Measurements from ENCODE around the gene ZNF771. TPM values are rescaled to one million over a fixed set of nuclear protein-coding genes. Genes with fewer than 3 reads are reported as not detected.

ZNF771 gene
- total RNA-seq, 4 donors from 2014 or later: 20.1 to 25.3 (median 22.7) TPM

DNA sequence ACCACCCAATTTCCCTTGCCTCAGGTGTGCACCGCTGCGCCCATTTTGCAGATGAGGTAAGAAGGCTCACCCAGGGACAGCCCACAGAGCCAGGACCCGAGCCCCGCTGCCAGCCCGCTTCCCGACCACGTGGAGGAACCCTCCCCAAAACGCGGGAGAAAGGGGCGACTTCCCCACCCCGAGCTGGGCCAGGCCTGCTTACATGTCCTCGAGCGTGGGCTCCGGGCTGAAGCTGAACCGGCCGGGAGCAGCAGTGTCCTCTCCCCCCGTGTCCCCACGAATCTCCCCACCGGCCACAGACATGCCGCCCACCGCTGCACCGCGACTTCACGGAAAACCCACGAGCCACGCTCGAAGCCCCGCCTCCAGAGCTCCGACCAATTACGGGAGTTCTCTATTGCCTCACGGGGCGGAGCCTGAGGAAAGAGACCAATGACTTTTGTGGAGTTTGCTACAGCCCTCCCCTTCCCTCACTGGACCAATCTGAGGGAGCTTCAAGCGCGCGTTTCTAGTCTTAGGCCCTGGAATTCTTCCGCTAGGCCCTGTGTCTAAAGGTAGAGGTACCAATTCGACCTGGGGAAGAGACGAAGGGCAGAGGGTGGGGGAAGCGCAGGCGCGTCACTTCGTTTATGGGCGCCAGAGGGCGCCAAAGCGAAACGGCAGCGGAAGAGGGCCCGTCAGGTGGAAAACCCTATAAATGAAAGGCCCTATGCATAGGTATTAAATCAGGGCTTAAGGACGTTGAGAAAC, 22.4 kb downstream of the ZNF771 start, which contains the start of gene DCTPP1:
Gene DCTPP1 (minus strand): TSS at position 353 of the 750 bp plus-strand sequence. CDS start 50 bp downstream, at position 303.
- Histone ChIP-seq H3K9me3 (no peaks in the 10 kb centered on the region), H3K4me1 (peaks cover 16 to 23% (median 19%) of the 10 kb centered on the region in 4 donors), H3K4me3 (peak within 1 kb of the TSS; percentile 67 to 70 (median 68)), H3K27ac (replicated peaks in 1 of 4) (peak within 1 kb of the TSS; percentile 75 to 88 (median 80)), H3K27me3 (no peaks in the 10 kb centered on the region), H3K36me3 (peaks cover 0 to 16% (median 6%) of the 10 kb centered on the region in 4 donors)
- TF ChIP-seq CTCF (IDR thresholded peaks at IDR 0.05): peak; percentile 68 to 90 (median 77)
- no peak for TF ChIP-seq POLR2A (IDR thresholded peaks at IDR 0.05; ENCODE audit: low read depth)
- TF ChIP-seq POLR2AphosphoS5 (IDR thresholded peaks at IDR 0.05): peak; percentile 74 to 86
- no peak for TF ChIP-seq EP300 (IDR thresholded peaks at IDR 0.05)
- 2% methylated on average over 41 of the region's 49 CpGs for WGBS
- intact Hi-C loops (cut with DNase I): loop anchor here (5.0 to 10.0 kb wide), 2 partner anchors 92 to 265 kb away; partner anchors contain the start of gene SRCAP
- peak; percentile 98 for DNase-seq (ENCODE audit: extremely low spot score)

GRCh38 chr16:30430428-30430970, 23.1 kb downstream of the ZNF771 start:
- Histone ChIP-seq H3K4me3 (peak overlapping the region; percentile 67 to 70 (median 68)), H3K4me1 (peaks cover 16 to 23% (median 19%) of the 10 kb centered on the region in 4 donors), H3K27me3 (no peaks in the 10 kb centered on the region), H3K27ac (replicated peaks in 1 of 4) (peak overlapping the region; percentile 75 to 88 (median 80)), H3K9me3 (no peaks in the 10 kb centered on the region), H3K36me3 (peaks cover 0 to 13% (median 5%) of the 10 kb centered on the region in 4 donors)
- no peak for DNase-seq (ENCODE audit: extremely low spot score)
- no peak for TF ChIP-seq POLR2A (IDR thresholded peaks at IDR 0.05; ENCODE audit: low read depth)
- TF ChIP-seq CTCF (IDR thresholded peaks at IDR 0.05): peak in 1 of 3 experiments; percentile 22
- no peak for TF ChIP-seq EP300 (IDR thresholded peaks at IDR 0.05)
- no peak for TF ChIP-seq POLR2AphosphoS5 (IDR thresholded peaks at IDR 0.05)
- 59% methylated on average over 13 of the region's 19 CpGs for WGBS
- intact Hi-C loops (cut with DNase I): loop anchor here (5.0 to 10.0 kb wide), 2 partner anchors 92 to 264 kb away; partner anchors contain the start of gene SRCAP

DNA sequence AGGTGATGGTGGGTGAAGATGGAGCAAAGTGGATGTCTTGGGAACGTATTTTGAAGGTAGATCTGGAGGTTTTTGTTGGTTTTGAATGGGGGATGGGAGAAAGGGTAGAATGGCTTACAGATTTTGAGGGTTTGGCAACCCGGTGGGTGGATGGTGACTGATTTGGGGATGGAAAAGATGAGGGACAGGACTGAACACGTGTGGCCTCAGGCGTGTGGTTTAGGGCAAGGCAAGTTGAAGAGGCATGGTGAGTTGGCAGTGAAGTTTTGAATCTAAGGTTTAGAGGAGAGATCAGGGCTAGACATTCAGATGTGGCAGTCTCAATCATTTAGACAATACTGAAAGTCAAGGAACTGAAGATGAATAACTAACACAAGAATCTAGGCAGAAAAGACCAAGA, 27.4 kb downstream of the ZNF771 start:
- 74% methylated on average over 4 of the region's 4 CpGs for WGBS
- no peak for DNase-seq (ENCODE audit: extremely low spot score)
- Histone ChIP-seq H3K27ac (replicated peaks in 1 of 4) (no peak overlapping the region), H3K36me3 (no peaks in the 10 kb centered on the region), H3K4me3 (no peak overlapping the region), H3K9me3 (no peaks in the 10 kb centered on the region), H3K27me3 (no peaks in the 10 kb centered on the region), H3K4me1 (peaks cover 6 to 8% (median 7%) of the 10 kb centered on the region in 4 donors)
- TF ChIP-seq CTCF (IDR thresholded peaks at IDR 0.05): no peak
- no peak for TF ChIP-seq EP300 (IDR thresholded peaks at IDR 0.05)
- TF ChIP-seq POLR2AphosphoS5 (IDR thresholded peaks at IDR 0.05): no peak
- TF ChIP-seq POLR2A (IDR thresholded peaks at IDR 0.05; ENCODE audit: low read depth): no peak
- intact Hi-C loops (cut with DNase I): loop anchor here (5.0 to 10.0 kb wide), 2 partner anchors 87 to 260 kb away; partner anchors contain the start of gene SRCAP

DNA sequence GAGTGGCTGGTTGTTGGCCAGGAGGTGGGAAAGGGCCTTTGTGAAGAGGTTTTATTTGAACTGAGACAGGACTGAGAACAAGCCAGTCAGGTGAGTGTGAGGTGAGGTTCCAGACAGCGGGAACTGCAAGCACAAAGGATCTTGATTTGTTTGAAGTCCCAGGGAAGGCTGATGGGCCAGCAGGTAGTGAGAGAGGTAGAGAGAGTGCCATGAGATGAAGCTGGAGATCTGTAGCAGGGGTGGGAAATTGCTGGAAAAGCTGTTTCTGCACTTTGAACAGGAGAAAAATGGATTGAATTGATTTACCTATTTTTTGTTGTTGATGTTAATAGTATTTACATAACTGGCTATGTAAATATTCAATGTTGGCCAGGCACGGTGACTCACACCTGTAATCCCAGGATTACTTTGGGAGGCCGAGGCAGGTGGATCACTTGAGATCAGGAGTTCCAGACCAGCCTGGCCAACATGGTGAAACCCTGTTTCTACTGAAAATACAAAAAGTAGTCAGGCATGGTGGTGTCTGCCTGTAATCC, 30.2 kb downstream of the ZNF771 start:
- TF ChIP-seq EP300 (IDR thresholded peaks at IDR 0.05) (no peak), POLR2A (IDR thresholded peaks at IDR 0.05; ENCODE audit: low read depth) (no peak), CTCF (IDR thresholded peaks at IDR 0.05) (no peak), POLR2AphosphoS5 (IDR thresholded peaks at IDR 0.05) (no peak)
- intact Hi-C loops (cut with DNase I): loop anchor here (10.0 kb wide), 1 partner anchor 257 kb away; the partner anchor contains the start of gene SRCAP
- WGBS: 67% methylated on average over 3 of the region's 3 CpGs
- DNase-seq (ENCODE audit: extremely low spot score): no peak
- peaks cover 0 to 2% (median under 1%) of the 10 kb centered on the region in 4 donors for H3K36me3 ChIP-seq
- H3K4me1 ChIP-seq: no peaks in the 10 kb centered on the region
- H3K9me3 ChIP-seq: no peaks in the 10 kb centered on the region
- H3K4me3 ChIP-seq: no peak overlapping the region
- no peak overlapping the region for H3K27ac ChIP-seq (replicated peaks in 1 of 4)
- H3K27me3 ChIP-seq: no peaks in the 10 kb centered on the region
